GM23338 (cell line): ENCODE results near the gene DLX5. TPM values are rescaled to one million over a fixed set of nuclear protein-coding genes. Genes with fewer than 3 reads are reported as not detected.

Experiments
- CREB1 ChIP-seq: fragments of 250-450 bp; sonication (Bioruptor Pico); IDR thresholded peaks from 2 replicates; pipeline ENCODE4 v1.5.0; 2020; ENCODE audit warnings: low read depth, mild to moderate bottlenecking, moderate library complexity
- EZH2 ChIP-seq: fragments of 200-600 bp; sonication (generic); IDR thresholded peaks from one replicate; pipeline ENCODE4 v1.8.0; 2017; ENCODE audit warnings: antibody characterized with exemption, mild to moderate bottlenecking, low read depth; ENCODE audit not compliant: unreplicated experiment
- EZH2phosphoT487 ChIP-seq: fragments of 200-600 bp; sonication (generic); IDR thresholded peaks from one replicate; pipeline ENCODE4 v1.8.1; 2018; ENCODE audit warnings: antibody characterized with exemption; ENCODE audit not compliant: unreplicated experiment
- REST ChIP-seq: IDR thresholded peaks from one replicate; pipeline ENCODE4 v1.6.1; 2018; ENCODE audit warnings: antibody characterized with exemption; ENCODE audit not compliant: unreplicated experiment
- STAT1 ChIP-seq: IDR thresholded peaks from one replicate; pipeline ENCODE4 v1.6.1; 2016; ENCODE audit warnings: antibody characterized with exemption; ENCODE audit not compliant: unreplicated experiment
- polyA plus RNA-seq: library from polyadenylated mRNA; unstranded; fragments of >200 nt; fragmentation: Nextera tagmentation; extraction: Ambion mirVana; gene quantifications from 2 replicates; pipeline ENCODE4 v1.2.1, GENCODE V29; 2016
- total RNA-seq: library from RNA; depleted of rRNA; stranded (reverse); fragments of >200 nt; shearing (Covaris generic); gene quantifications from 2 replicates; pipeline ENCODE4 v1.2.3, GENCODE V29; 2014
- TF ChIP-seq, protein P1 (sequence below): fragments of 250-450 bp; sonication (Bioruptor Pico); IDR thresholded peaks from 2 replicates; pipeline ENCODE4 v1.5.0; 2020; ENCODE audit warnings: mild to moderate bottlenecking, moderate library complexity

The DLX5 gene
- total and polyA plus RNA-seq, 2 experiments from 2014 or later = not detected

GRCh38 chr7:97013845-97014134 is 10.8 kb downstream of the DLX5 start (continued):
- TF ChIP-seq, protein P1, sequence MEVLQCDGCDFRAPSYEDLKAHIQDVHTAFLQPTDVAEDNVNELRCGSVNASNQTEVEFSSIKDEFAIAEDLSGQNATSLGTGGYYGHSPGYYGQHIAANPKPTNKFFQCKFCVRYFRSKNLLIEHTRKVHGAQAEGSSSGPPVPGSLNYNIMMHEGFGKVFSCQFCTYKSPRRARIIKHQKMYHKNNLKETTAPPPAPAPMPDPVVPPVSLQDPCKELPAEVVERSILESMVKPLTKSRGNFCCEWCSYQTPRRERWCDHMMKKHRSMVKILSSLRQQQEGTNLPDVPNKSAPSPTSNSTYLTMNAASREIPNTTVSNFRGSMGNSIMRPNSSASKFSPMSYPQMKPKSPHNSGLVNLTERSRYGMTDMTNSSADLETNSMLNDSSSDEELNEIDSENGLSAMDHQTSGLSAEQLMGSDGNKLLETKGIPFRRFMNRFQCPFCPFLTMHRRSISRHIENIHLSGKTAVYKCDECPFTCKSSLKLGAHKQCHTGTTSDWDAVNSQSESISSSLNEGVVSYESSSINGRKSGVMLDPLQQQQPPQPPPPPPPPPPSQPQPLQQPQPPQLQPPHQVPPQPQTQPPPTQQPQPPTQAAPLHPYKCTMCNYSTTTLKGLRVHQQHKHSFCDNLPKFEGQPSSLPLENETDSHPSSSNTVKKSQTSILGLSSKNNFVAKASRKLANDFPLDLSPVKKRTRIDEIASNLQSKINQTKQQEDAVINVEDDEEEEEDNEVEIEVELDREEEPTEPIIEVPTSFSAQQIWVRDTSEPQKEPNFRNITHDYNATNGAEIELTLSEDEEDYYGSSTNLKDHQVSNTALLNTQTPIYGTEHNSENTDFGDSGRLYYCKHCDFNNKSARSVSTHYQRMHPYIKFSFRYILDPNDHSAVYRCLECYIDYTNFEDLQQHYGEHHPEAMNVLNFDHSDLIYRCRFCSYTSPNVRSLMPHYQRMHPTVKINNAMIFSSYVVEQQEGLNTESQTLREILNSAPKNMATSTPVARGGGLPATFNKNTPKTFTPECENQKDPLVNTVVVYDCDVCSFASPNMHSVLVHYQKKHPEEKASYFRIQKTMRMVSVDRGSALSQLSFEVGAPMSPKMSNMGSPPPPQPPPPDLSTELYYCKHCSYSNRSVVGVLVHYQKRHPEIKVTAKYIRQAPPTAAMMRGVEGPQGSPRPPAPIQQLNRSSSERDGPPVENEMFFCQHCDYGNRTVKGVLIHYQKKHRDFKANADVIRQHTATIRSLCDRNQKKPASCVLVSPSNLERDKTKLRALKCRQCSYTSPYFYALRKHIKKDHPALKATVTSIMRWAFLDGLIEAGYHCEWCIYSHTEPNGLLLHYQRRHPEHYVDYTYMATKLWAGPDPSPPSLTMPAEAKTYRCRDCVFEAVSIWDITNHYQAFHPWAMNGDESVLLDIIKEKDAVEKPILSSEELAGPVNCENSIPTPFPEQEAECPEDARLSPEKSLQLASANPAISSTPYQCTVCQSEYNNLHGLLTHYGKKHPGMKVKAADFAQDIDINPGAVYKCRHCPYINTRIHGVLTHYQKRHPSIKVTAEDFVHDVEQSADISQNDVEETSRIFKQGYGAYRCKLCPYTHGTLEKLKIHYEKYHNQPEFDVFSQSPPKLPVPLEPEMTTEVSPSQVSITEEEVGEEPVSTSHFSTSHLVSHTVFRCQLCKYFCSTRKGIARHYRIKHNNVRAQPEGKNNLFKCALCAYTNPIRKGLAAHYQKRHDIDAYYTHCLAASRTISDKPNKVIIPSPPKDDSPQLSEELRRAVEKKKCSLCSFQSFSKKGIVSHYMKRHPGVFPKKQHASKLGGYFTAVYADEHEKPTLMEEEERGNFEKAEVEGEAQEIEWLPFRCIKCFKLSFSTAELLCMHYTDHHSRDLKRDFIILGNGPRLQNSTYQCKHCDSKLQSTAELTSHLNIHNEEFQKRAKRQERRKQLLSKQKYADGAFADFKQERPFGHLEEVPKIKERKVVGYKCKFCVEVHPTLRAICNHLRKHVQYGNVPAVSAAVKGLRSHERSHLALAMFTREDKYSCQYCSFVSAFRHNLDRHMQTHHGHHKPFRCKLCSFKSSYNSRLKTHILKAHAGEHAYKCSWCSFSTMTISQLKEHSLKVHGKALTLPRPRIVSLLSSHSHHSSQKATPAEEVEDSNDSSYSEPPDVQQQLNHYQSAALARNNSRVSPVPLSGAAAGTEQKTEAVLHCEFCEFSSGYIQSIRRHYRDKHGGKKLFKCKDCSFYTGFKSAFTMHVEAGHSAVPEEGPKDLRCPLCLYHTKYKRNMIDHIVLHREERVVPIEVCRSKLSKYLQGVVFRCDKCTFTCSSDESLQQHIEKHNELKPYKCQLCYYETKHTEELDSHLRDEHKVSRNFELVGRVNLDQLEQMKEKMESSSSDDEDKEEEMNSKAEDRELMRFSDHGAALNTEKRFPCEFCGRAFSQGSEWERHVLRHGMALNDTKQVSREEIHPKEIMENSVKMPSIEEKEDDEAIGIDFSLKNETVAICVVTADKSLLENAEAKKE = no peak
- TF ChIP-seq EZH2phosphoT487 = no peak
- no peak for TF ChIP-seq REST
- TF ChIP-seq EZH2 = no peak
- no peak for TF ChIP-seq STAT1
- TF ChIP-seq CREB1 = no peak
